GM18502 (cell line): Measurements from ENCODE around the gene TMED10.
"Not testable (repeated sequence)": the region's sequence is repeated elsewhere in the genome, so short reads cannot be mapped to it uniquely, and the experiment has no call there.

Experiments
- ATAC-seq: cut with Tn5 transposase; IDR thresholded peaks from one replicate; pipeline ENCODE4 v1.9.1; 2021; ENCODE audit warnings: mild to moderate bottlenecking; ENCODE audit not compliant: unreplicated experiment, poor library complexity

The TMED10 gene

GRCh38 chr14:75132382-75133086 is 43.9 kb downstream of the TMED10 start:
- no peak for ATAC-seq

- no peak for ATAC-seq
Observed at GRCh38 chr14:75128596-75128990, 47.8 kb downstream of the TMED10 start.

GRCh38 chr14:75127903-75128595 is 48.4 kb downstream of the TMED10 start:
- no peak for ATAC-seq

- ATAC-seq = not testable (repeated sequence)
Observed at GRCh38 chr14:75127474-75127820, 49.0 kb downstream of the TMED10 start.

GRCh38 chr14:75126679-75127473 is 49.5 kb downstream of the TMED10 start, which contains the start of gene NEK9:
Gene NEK9, minus strand, starts transcription at chr14:75127048. Its CDS starts 127 bp downstream, at chr14:75126921.
- peak; percentile 85 for ATAC-seq

GRCh38 chr14:75126121-75126544 is 50.3 kb downstream of the TMED10 start:
- no peak for ATAC-seq

- ATAC-seq = no peak
Observed at GRCh38 chr14:75125617-75126016, 50.8 kb downstream of the TMED10 start.

- ATAC-seq = no peak
Observed at GRCh38 chr14:75123991-75124390, 52.4 kb downstream of the TMED10 start.

GRCh38 chr14:75121552-75121951 is 54.9 kb downstream of the TMED10 start:
- no peak for ATAC-seq

GRCh38 chr14:75120541-75121291 is 55.7 kb downstream of the TMED10 start:
- no peak for ATAC-seq

GRCh38 chr14:75119056-75119455 is 57.4 kb downstream of the TMED10 start:
- ATAC-seq = no peak

GRCh38 chr14:75113932-75114539 is 62.4 kb downstream of the TMED10 start:
- no peak for ATAC-seq

- ATAC-seq = no peak
Observed at GRCh38 chr14:75109877-75110276, 66.5 kb downstream of the TMED10 start.

- ATAC-seq = no peak
Observed at GRCh38 chr14:75107186-75107585, 69.2 kb downstream of the TMED10 start.

- ATAC-seq = no peak
Observed at GRCh38 chr14:75101491-75101890, 74.9 kb downstream of the TMED10 start.

- ATAC-seq = no peak
Observed at GRCh38 chr14:75098682-75099081, 77.7 kb downstream of the TMED10 start.

GRCh38 chr14:75098212-75098611 is 78.2 kb downstream of the TMED10 start:
- ATAC-seq = no peak

GRCh38 chr14:75096959-75097358 is 79.5 kb downstream of the TMED10 start:
- no peak for ATAC-seq

- ATAC-seq = no peak
Observed at GRCh38 chr14:75095690-75096089, 80.7 kb downstream of the TMED10 start.

- ATAC-seq = no peak
Observed at GRCh38 chr14:75094896-75095295, 81.5 kb downstream of the TMED10 start.
